Memory B cell (primary cell): Measurements from ENCODE around the gene VCAM1.
A peak's percentile ranks its signal among the peaks of the same experiment; 100 is the strongest.
"Not testable (repeated sequence)": the region's sequence is repeated elsewhere in the genome, so short reads cannot be mapped to it uniquely, and the experiment has no call there.

Experiments used
- ATAC-seq: fragments of 150-1000 bp; cut with Tn5 transposase; 2 replicates; pipeline ENCODE4 v1.10.0; 2021; ENCODE audit warnings: low read depth, mild to moderate bottlenecking, moderate library complexity
- DNase-seq, 2 donors: peaks; one replicate each; pipeline ENCODE4 v3.0.0; 2022; ENCODE audit warnings: low spot score in 2 of 2
- H3K27ac Mint-ChIP-seq: one replicate; pipeline ENCODE4 v1.8.0; 2022; ENCODE audit warnings: mild to moderate bottlenecking, moderate library complexity, mixed read lengths
- H3K27me3 Mint-ChIP-seq: one replicate; pipeline ENCODE4 v1.8.0; 2022; ENCODE audit warnings: mixed read lengths
- H3K36me3 Mint-ChIP-seq: one replicate; pipeline ENCODE4 v1.8.0; 2022; ENCODE audit warnings: mild to moderate bottlenecking, mixed read lengths
- H3K4me1 Mint-ChIP-seq: one replicate; pipeline ENCODE4 v1.8.0; 2022; ENCODE audit warnings: mixed read lengths
- H3K4me3 Mint-ChIP-seq: one replicate; pipeline ENCODE4 v1.8.0; 2022; ENCODE audit warnings: mild to moderate bottlenecking, moderate library complexity, mixed read lengths
- H3K9me3 Mint-ChIP-seq: one replicate; pipeline ENCODE4 v1.8.0; 2022; ENCODE audit warnings: mixed read lengths

Gene VCAM1

GRCh38 chr1:100775483-100775882, 55.9 kb downstream of the VCAM1 start:
- DNase-seq (no peak), ATAC-seq (no peak)
- Mint-ChIP-seq H3K27ac (no peak overlapping the region), H3K4me1 (no peaks in the 10 kb centered on the region), H3K36me3 (no peaks in the 10 kb centered on the region), H3K4me3 (no peak overlapping the region), H3K27me3 (peaks cover 4% of the 10 kb centered on the region), H3K9me3 (peaks cover 4% of the 10 kb centered on the region)

GRCh38 chr1:100778748-100779147, 59.2 kb downstream of the VCAM1 start:
- Mint-ChIP-seq H3K27me3 (peaks cover 4% of the 10 kb centered on the region), H3K4me1 (no peaks in the 10 kb centered on the region), H3K9me3 (peaks cover 8% of the 10 kb centered on the region), H3K36me3 (peaks cover 3% of the 10 kb centered on the region), H3K27ac (no peak overlapping the region), H3K4me3 (no peak overlapping the region)
- ATAC-seq (peak; percentile 24), DNase-seq (no peak)

- H3K36me3 Mint-ChIP-seq: peaks cover 3% of the 10 kb centered on the region
- peaks cover 4% of the 10 kb centered on the region for H3K4me1 Mint-ChIP-seq
- DNase-seq (no peak), ATAC-seq (no peak)
- H3K27me3 Mint-ChIP-seq: no peaks in the 10 kb centered on the region
- H3K27ac Mint-ChIP-seq: no peak overlapping the region
- no peak overlapping the region for H3K4me3 Mint-ChIP-seq
- peaks cover 6% of the 10 kb centered on the region for H3K9me3 Mint-ChIP-seq
Measured at GRCh38 chr1:100780814-100781213, 61.3 kb downstream of the VCAM1 start.

GRCh38 chr1:100781728-100782127, 62.2 kb downstream of the VCAM1 start:
- H3K27ac Mint-ChIP-seq, H3K9me3 Mint-ChIP-seq, H3K27me3 Mint-ChIP-seq, DNase-seq, H3K4me3 Mint-ChIP-seq, ATAC-seq, H3K36me3 Mint-ChIP-seq, H3K4me1 Mint-ChIP-seq: not testable (repeated sequence)

- peaks cover 3% of the 10 kb centered on the region for H3K36me3 Mint-ChIP-seq
- no peak overlapping the region for H3K4me3 Mint-ChIP-seq
- no peak overlapping the region for H3K27ac Mint-ChIP-seq
- H3K27me3 Mint-ChIP-seq: no peaks in the 10 kb centered on the region
- no peak for ATAC-seq
- H3K4me1 Mint-ChIP-seq: peaks cover 4% of the 10 kb centered on the region
- H3K9me3 Mint-ChIP-seq: peaks cover 6% of the 10 kb centered on the region
- no peak for DNase-seq
Measured at GRCh38 chr1:100782473-100783039, 63.0 kb downstream of the VCAM1 start.

- no peak for ATAC-seq
- Mint-ChIP-seq H3K27ac (no peak overlapping the region), H3K4me3 (no peak overlapping the region), H3K36me3 (peaks cover 3% of the 10 kb centered on the region), H3K27me3 (peaks cover 6% of the 10 kb centered on the region), H3K4me1 (peaks cover 4% of the 10 kb centered on the region), H3K9me3 (peaks cover 4% of the 10 kb centered on the region)
- no peak for DNase-seq
Measured at GRCh38 chr1:100785470-100786052, 66.0 kb downstream of the VCAM1 start.

- peaks cover 6% of the 10 kb centered on the region for H3K27me3 Mint-ChIP-seq
- peaks cover 4% of the 10 kb centered on the region for H3K4me1 Mint-ChIP-seq
- DNase-seq: no peak
- H3K36me3 Mint-ChIP-seq: peaks cover 3% of the 10 kb centered on the region
- H3K4me3 Mint-ChIP-seq: no peak overlapping the region
- no peak overlapping the region for H3K27ac Mint-ChIP-seq
- ATAC-seq: no peak
- peaks cover 3% of the 10 kb centered on the region for H3K9me3 Mint-ChIP-seq
Measured at GRCh38 chr1:100786870-100787269, 67.3 kb downstream of the VCAM1 start.
